ENCODE results near the gene CFAP100.

CFAP100 gene

GRCh38 chr3:126397610-126398422, 3.1 kb downstream of the CFAP100 start:
- no peak for FAIRE-seq
- no peak for DNase-seq (ENCODE audit: insufficient read length, low spot score)

GRCh38 chr3:126398423-126399350, 4.0 kb downstream of the CFAP100 start:
- no peak for FAIRE-seq
- DNase-seq (ENCODE audit: insufficient read length, low spot score), result no peak
- no peak for TF ChIP-seq CTCF (IDR thresholded peaks at IDR 0.05; ENCODE audit: insufficient read depth, missing control alignments)

More at GRCh38 chr3:126397610-126398422, 3.1 kb downstream of the CFAP100 start:
- TF ChIP-seq CTCF (IDR thresholded peaks at IDR 0.05; ENCODE audit: insufficient read depth, missing control alignments), result no peak

GRCh38 chr3:126399351-126399735, 4.6 kb downstream of the CFAP100 start:
- FAIRE-seq (no peak), DNase-seq (ENCODE audit: insufficient read length, low spot score) (no peak)
- TF ChIP-seq CTCF (IDR thresholded peaks at IDR 0.05; ENCODE audit: insufficient read depth, missing control alignments), result no peak

- FAIRE-seq, result no peak
- no peak for DNase-seq (ENCODE audit: insufficient read length, low spot score)
- no peak for TF ChIP-seq CTCF (IDR thresholded peaks at IDR 0.05; ENCODE audit: insufficient read depth, missing control alignments)
Observed at GRCh38 chr3:126399756-126400155, 5.0 kb downstream of the CFAP100 start.

GRCh38 chr3:126401611-126402160, 7.0 kb downstream of the CFAP100 start:
- no peak for TF ChIP-seq CTCF (IDR thresholded peaks at IDR 0.05; ENCODE audit: insufficient read depth, missing control alignments)
- FAIRE-seq (no peak), DNase-seq (ENCODE audit: insufficient read length, low spot score) (no peak)

- DNase-seq (ENCODE audit: insufficient read length, low spot score) (no peak), FAIRE-seq (no peak)
- no peak for TF ChIP-seq CTCF (IDR thresholded peaks at IDR 0.05; ENCODE audit: insufficient read depth, missing control alignments)
Observed at GRCh38 chr3:126402178-126402577, 7.5 kb downstream of the CFAP100 start.

Measured in D721Med (cell line).